Fibroblast of the aortic adventitia (primary cell): ENCODE measurements around the gene ZNRF3. TPM values are rescaled to one million over a fixed set of nuclear protein-coding genes. Genes with fewer than 3 reads are reported as not detected.
"Not testable (repeated sequence)": the region's sequence is repeated elsewhere in the genome, so short reads cannot be mapped to it uniquely, and the experiment has no call there.

Experiments
- DNase-seq: peaks from one replicate; pipeline ENCODE4 v3.0.0-alpha.2; 2010; ENCODE audit warnings: low read depth
- H3K4me3 ChIP-seq: 2 replicates; pipeline ENCODE4 v1.5.1; 2011; ENCODE audit warnings: low read depth, mild to moderate bottlenecking, control low read depth, low read length, moderate library complexity
- total RNA-seq: library from RNA; depleted of rRNA; stranded (reverse); fragments of >200 nt; gene quantifications from 2 replicates; pipeline ENCODE4 v1.2.3, GENCODE V29; 2012; ENCODE audit warnings: low replicate concordance
- TF ChIP-seq, protein P1 (sequence below): IDR thresholded peaks from 2 replicates; pipeline ENCODE4 v1.5.1; 2011; ENCODE audit warnings: mild to moderate bottlenecking, low read length, control low read depth, inconsistent platforms; ENCODE audit not compliant: insufficient read depth

ZNRF3 gene
- total RNA-seq, 1 donor: 4.4 TPM

DNA sequence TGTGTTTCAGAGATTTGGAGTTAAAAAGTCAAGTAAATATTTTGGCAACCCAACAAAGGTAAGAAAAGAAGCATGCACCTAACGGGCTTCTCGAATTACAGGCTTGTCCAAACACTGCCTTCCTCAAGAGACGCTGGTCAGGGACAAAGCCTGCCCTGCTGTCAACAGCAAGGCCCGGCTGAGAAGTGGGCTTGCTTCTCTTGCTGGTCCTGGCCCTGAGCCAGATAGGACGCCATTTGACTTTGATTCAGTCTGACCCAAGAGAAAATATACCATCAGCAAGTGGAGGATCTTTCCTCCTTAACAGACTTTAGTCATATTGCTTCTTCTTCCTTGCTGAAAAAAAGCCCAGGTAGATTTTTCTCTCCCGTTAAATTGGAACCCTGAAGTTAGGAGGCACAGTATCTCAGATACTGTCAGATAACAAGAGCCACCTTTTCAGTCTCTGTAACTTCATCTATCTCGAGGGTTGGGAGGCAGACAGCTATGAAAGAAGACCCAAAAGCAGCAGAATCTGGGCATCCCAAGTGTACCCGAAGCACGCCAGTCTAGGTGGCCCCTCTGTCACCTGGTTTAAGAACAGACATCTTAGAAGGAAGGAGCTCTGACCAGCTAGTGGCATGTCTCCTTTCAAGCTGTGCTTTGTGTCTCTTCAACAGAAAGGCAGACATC lies 120.7 kb downstream of the ZNRF3 start:
- TF ChIP-seq, protein P1, sequence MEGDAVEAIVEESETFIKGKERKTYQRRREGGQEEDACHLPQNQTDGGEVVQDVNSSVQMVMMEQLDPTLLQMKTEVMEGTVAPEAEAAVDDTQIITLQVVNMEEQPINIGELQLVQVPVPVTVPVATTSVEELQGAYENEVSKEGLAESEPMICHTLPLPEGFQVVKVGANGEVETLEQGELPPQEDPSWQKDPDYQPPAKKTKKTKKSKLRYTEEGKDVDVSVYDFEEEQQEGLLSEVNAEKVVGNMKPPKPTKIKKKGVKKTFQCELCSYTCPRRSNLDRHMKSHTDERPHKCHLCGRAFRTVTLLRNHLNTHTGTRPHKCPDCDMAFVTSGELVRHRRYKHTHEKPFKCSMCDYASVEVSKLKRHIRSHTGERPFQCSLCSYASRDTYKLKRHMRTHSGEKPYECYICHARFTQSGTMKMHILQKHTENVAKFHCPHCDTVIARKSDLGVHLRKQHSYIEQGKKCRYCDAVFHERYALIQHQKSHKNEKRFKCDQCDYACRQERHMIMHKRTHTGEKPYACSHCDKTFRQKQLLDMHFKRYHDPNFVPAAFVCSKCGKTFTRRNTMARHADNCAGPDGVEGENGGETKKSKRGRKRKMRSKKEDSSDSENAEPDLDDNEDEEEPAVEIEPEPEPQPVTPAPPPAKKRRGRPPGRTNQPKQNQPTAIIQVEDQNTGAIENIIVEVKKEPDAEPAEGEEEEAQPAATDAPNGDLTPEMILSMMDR: no peak
- H3K4me3 ChIP-seq: no peak overlapping the region
- DNase-seq: no peak

DNA sequence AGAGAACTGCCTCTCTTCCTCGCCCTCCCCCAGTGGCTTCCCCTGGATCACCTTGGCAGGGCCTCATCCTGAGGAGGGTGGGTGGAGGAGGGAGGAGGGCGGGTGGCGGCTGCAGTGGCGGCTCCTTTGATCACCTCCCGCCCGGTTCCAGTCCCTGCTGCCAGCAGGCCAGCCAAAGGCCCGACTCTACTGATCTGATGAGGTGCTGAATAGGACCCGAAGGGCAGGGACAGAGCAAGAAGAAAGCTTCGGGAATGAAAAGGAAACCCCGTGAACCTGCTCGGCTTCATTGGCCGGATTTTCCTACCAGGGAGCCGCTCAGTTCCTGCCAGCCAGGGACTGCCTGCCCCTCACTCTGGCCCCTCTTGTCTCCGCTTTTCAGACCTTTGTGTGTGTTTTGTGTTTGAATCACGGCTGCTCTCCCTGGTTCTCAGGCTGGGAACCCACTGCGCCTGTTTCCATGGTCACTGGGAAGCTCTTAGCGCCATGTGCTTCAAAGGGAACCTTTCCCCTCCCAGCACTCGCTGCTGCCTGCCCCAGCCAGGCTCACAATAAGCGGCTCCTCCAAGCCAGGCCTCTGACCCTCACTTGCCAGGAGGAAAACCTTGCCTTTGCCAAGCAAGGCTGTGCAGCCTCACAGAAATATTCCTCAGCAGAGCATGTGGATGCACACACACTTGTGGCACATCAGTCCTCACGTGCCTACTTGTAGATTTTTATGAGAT lies 121.4 kb downstream of the ZNRF3 start:
- TF ChIP-seq, protein P1: no peak
- no peak overlapping the region for H3K4me3 ChIP-seq
- DNase-seq: peak; percentile 34

DNA sequence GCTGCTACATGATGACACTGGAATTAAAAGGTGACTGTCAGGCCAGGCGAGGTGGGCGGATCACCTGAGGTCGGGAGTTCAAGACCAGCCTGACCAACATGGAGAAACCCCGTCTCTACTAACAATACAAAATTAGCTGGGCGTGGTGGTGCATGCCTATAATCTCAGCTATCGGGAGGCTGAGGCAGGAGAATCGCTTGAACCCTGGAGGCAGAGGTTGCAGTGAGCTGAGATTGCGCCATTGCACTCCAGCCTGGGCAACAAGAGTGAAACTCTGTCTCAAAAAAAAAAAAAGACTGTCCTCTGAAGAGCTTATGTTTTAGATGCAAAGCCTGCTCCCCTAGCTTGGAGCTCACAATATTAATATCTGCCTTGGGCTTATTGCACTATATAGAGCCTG lies 122.4 kb downstream of the ZNRF3 start:
- H3K4me3 ChIP-seq, DNase-seq: not testable (repeated sequence)

DNA sequence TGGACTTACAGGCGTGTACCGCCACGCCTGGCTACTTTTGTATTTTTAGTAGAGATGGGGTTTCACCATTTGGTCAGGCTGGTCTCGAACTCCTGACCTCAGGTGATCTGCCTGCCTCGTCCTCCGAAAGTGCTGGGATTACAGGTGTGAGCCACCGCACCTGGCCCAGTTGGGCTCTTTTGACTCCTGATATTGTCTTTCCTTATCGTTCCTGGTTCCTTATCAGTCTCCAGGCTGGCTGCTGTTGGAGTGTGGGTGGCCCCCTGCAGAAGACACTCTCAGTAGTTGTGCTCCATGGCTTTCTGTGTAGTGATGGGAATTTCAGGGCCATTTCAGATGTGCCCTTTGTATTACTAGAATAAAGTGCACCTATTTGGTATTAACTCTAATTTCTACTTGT lies 123.0 kb downstream of the ZNRF3 start:
- TF ChIP-seq, protein P1: no peak
- DNase-seq: no peak
- no peak overlapping the region for H3K4me3 ChIP-seq

DNA sequence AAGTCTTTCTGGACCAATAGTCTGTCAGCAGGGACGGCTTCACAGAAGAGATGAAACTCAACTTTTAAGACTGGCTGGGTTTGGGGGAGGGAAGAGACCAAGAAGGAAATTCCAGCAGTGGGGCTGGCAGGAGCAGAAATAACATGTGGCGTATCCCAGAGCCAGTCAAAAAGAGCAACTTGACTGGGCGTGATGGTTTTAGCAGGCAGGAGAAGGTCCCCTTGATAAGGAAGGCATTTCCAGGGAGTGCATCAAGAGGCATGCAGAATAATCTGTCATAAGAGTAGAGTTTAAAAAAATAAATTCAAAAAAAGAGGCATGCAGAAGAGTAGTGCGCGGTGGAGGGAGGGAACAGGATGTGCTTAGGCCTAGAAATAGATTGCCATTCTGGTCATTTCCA lies 125.8 kb downstream of the ZNRF3 start:
- TF ChIP-seq, protein P1: no peak

DNA sequence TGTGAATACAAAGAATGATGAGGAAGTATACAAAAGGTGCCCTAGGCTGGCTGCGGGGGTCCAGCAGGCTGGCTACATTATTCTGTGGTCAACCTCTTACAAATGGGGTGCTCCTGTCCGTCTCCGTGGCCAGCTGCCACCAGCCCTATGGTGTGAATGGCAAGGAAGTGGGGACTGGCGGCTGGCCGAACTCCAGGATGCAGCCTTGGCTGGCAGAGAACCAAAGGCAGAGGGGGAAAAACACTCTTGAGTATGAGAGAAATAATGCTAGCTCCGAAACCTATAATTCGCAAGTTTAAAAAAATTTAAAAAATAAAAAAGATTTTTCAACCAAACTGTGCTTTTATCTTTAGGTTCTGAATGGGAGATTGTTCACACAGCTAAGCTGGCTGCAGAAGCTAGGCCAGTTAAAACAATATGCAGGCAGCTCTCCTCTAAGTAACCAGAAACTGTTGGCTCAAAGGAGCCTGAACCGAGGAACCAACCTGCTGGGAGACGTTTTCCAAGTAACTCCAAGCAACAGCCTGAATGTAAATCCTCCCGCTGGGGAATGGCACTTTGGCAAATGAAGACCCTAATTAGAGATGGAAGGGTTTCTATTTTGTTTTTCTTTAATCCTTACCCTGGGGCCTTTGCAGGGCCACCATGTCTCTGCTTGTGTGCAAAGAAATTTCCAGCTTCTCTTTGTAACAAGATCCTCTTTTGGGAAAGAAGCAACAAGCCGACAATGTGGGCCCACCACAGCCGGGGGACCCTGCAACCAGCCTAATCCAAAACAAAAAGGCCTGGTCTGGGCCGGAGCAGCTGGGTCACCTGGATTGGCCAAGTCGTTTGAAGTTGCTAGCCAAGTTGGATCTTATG lies 128.1 kb downstream of the ZNRF3 start:
- no peak for DNase-seq
- H3K4me3 ChIP-seq: no peak overlapping the region
- TF ChIP-seq, protein P1: no peak

More for the DNA sequence above, 125.8 kb downstream of the ZNRF3 start:
- peak; percentile 19 for DNase-seq
- H3K4me3 ChIP-seq: no peak overlapping the region

DNA sequence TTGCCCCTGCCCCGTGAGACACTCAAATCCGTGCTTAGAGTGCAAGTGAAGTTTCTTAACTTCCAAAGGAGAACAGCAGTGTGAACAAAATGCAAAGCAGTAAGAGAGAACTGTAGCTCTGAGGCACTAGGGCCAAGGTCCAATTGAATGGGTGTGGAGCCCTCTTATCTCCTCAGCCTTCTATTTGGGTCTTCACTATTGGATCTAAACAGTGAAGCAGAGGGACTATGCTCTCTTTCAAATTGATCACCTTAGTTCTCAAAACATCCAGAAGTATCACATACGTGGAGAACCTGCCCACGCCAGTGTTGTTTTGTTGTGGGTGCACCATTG lies 128.7 kb downstream of the ZNRF3 start:
- no peak overlapping the region for H3K4me3 ChIP-seq
- no peak for DNase-seq
- TF ChIP-seq, protein P1: no peak
